ENCODE data around the gene NSD1. TPM values are rescaled to one million over a fixed set of nuclear protein-coding genes. Genes with fewer than 3 reads are reported as not detected.

Gene NSD1
- total RNA-seq, 4 donors from 2014 or later = 61.9 to 114 (median 73.9) TPM

DNA sequence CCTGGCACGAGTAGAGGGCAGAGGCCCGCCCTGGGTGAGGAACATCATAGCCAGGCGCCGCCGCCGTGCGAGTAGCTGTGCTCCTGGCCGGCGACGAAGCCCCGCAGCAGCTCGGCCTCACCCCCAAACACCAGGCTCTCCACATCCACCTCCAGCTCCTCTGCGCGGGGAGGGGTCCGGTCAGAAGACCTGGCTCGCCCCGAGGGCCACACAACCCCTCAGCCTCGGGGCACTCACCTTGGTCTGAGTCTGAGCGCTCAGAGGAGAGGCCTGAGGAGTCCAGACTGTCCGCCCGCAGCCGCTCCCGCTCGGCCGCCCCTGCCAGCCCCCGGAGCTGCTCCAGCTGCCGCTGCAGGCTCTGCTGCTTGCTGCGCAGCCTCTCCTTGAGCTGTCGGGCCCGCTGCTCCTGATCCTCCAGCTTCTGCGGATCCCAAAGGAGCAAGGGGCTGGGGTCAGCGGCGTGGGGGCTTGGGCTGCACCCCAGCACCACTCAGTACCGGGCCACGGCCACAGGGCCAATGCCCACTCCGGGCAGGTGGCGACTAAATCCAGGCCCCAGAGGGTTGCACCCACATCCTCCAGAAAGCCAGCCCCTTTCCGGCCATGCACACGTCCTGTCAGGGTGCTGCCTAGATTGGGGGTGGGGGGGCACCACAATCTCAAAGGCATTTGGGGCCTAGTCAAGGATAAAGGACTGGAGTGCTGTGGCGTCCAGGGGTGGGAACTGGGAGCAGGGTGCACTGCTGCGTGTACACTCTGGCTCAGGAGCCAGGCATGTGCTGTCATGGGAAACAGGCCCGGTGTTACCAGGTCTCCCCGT is 174.2 kb downstream of the NSD1 start:
- TF ChIP-seq CTCF (IDR thresholded peaks at IDR 0.05) = no peak
- no peak for TF ChIP-seq POLR2A (IDR thresholded peaks at IDR 0.05)
- no peaks in the 10 kb centered on the region for H3K9me3 ChIP-seq
- DNase-seq = no peak
- intact Hi-C loops (cut with DNase I) = loop anchor here (5.0 kb wide), 1 partner anchor 195 kb away; no protein-coding TSS in a partner anchor
- 83 to 91% methylated on average over 6 to 11 of the region's 43 CpGs for WGBS, 2 donors
- H3K27me3 ChIP-seq = no peaks in the 10 kb centered on the region
- H3K4me3 ChIP-seq (replicated peaks in 1 of 3) = no peak overlapping the region
- peaks cover 7 to 16% of the 10 kb centered on the region in 2 donors for H3K36me3 ChIP-seq
- no peak overlapping the region for H3K27ac ChIP-seq
- peaks cover 27 to 32% of the 10 kb centered on the region in 2 donors for H3K4me1 ChIP-seq

DNA sequence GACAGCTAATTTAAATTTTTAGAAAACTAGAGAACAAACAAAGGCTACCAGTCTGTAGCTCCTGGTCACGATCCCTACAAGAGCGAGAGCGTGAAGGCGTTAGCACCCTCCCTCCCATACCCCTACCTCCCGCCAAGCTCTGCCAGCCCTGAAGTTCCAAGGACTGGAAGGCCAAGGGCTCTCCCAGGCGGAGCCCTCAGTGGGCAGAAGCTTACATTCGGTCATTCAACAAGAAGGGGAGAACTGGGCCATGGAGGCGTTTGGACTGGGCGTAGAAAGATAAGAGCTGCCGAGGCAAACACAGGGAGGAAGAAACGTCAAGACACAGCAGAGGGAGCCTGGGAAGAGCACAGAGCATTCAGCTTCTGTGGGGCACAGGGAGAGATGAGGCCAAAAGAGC is 175.2 kb downstream of the NSD1 start:
- no peak for DNase-seq
- WGBS, 2 donors = 92% methylated on average over 11 of the region's 11 CpGs
- TF ChIP-seq CTCF (IDR thresholded peaks at IDR 0.05) (no peak), POLR2A (IDR thresholded peaks at IDR 0.05) (no peak)
- H3K4me3 ChIP-seq (replicated peaks in 1 of 3) = no peak overlapping the region
- H3K4me1 ChIP-seq = peaks cover 24 to 32% of the 10 kb centered on the region in 2 donors
- intact Hi-C loops (cut with DNase I) = loop anchor here (5.0 kb wide), 1 partner anchor 196 kb away; no protein-coding TSS in a partner anchor
- H3K36me3 ChIP-seq = peaks cover 7 to 16% of the 10 kb centered on the region in 2 donors
- no peaks in the 10 kb centered on the region for H3K9me3 ChIP-seq
- H3K27ac ChIP-seq = no peak overlapping the region
- H3K27me3 ChIP-seq = no peaks in the 10 kb centered on the region

DNA sequence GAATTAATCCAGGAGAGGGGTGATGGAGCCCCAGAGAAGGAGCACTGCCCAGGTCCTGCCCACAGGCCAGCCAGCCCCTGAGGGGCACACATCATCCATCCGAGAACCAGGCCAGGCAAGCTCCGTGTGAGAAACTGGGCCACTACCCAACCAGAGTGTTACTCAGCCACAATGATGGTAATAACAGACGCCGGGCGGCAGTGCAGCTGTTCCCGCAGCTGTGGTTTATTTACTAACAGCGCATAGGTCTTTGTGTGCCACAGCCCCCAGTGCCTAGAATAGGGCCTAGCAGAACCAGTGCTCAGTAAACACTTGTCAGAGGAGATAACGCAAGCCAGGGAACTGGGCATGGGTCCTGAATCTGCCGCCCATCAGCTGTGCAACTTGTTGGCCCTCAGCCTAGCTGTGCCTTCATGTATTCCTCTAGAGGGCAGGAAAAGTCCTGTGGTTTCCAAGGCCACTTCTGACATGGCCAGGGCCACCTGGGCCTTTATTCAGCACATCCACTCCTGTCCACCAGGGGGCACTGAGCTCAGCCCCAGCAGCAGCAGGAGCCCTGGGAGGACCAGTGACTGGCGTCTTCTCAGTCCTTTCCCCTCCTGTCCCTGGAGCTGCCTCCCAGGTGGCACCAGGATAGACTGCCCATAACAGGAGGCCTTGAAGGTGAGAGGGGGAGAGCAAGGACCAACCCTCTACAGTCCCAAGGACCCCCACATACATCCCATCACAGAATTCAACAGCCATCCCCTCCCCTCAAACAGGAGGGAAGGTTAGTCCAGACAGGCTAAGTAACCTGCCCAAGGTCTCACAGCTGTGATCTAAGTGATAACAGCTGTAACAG is 176.0 kb downstream of the NSD1 start:
- no peaks in the 10 kb centered on the region for H3K27me3 ChIP-seq
- intact Hi-C loops (cut with DNase I) = loop anchor here (5.0 kb wide), 4 partner anchors 43 to 197 kb away; partner anchors contain the start of gene LMAN2
- no peak for TF ChIP-seq POLR2A (IDR thresholded peaks at IDR 0.05)
- TF ChIP-seq CTCF (IDR thresholded peaks at IDR 0.05) = peak in 5 of 6 experiments; percentile 68 to 81 (median 70)
- 75 to 87% methylated on average over 9 of the region's 10 CpGs for WGBS, 2 donors
- H3K4me3 ChIP-seq (replicated peaks in 1 of 3) = no peak overlapping the region
- DNase-seq = peak; percentile 60 to 67
- no peaks in the 10 kb centered on the region for H3K9me3 ChIP-seq
- H3K36me3 ChIP-seq = peaks cover 7 to 16% of the 10 kb centered on the region in 2 donors
- no peak overlapping the region for H3K27ac ChIP-seq
- H3K4me1 ChIP-seq = peaks cover 19 to 27% of the 10 kb centered on the region in 2 donors

- intact Hi-C loops (cut with DNase I) = loop anchor here (5.0 kb wide), 3 partner anchors 42 to 183 kb away; partner anchors contain the start of gene LMAN2
- 87 to 94% methylated on average over 6 to 13 of the region's 13 CpGs for WGBS, 2 donors
- no peaks in the 10 kb centered on the region for H3K27me3 ChIP-seq
- no peak overlapping the region for H3K27ac ChIP-seq
- TF ChIP-seq POLR2A (IDR thresholded peaks at IDR 0.05) (no peak), CTCF (IDR thresholded peaks at IDR 0.05) (no peak)
- DNase-seq = no peak
- H3K4me3 ChIP-seq (replicated peaks in 1 of 3) = no peak overlapping the region
- no peaks in the 10 kb centered on the region for H3K9me3 ChIP-seq
- H3K4me1 ChIP-seq = peaks cover 14 to 20% of the 10 kb centered on the region in 2 donors
- H3K36me3 ChIP-seq = peaks cover 7 to 15% of the 10 kb centered on the region in 2 donors
These were observed 176.8 kb downstream of the NSD1 start for GRCh38 chr5:177310332-177310731.

Measured in thyroid gland (tissue), 4 donors.